Thymus (tissue), 11 donors: ENCODE data around the gene PLSCR1. TPM values are rescaled to one million over a fixed set of nuclear protein-coding genes. Genes with fewer than 3 reads are reported as not detected.

ENCODE experiments used
- DNase-seq, 9 donors: peaks; one replicate each; pipeline ENCODE4 v3.0.0-alpha.2; 2013; ENCODE audit warnings: low spot score in 9 of 9, low read depth in 6 of 9, missing footprints in 1 of 9
- H3K27ac ChIP-seq, 2 donors: one replicate each; pipeline ENCODE4 v1.5.1; 2013; ENCODE audit warnings: control low read depth in 1 of 2, low read depth in 1 of 2, low read length in 1 of 2, mild to moderate bottlenecking in 1 of 2, moderate library complexity in 1 of 2
- H3K27me3 ChIP-seq, 2 donors: one replicate each; pipeline ENCODE4 v1.5.1; 2013; ENCODE audit warnings: low read length in 1 of 2; ENCODE audit not compliant: control insufficient read depth in 2 of 2, insufficient read depth in 1 of 2
- H3K36me3 ChIP-seq, 2 donors: one replicate each; pipeline ENCODE4 v1.5.1; 2013; ENCODE audit warnings: low read length in 1 of 2, mild to moderate bottlenecking in 1 of 2, moderate library complexity in 1 of 2; ENCODE audit not compliant: control insufficient read depth in 2 of 2, insufficient read depth in 2 of 2
- H3K4me1 ChIP-seq, 2 donors: one replicate each; pipeline ENCODE4 v1.5.1; 2013; ENCODE audit warnings: low read length in 2 of 2; ENCODE audit not compliant: control insufficient read depth in 2 of 2, insufficient read depth in 2 of 2
- H3K4me3 ChIP-seq, 2 donors: one replicate each; pipeline ENCODE4 v1.5.1; 2013; ENCODE audit warnings: low read length in 2 of 2, control low read depth in 1 of 2, mild to moderate bottlenecking in 1 of 2
- H3K9me3 ChIP-seq, 2 donors: one replicate each; pipeline ENCODE4 v1.5.1; 2013; ENCODE audit warnings: low read length in 1 of 2, mild to moderate bottlenecking in 1 of 2; ENCODE audit not compliant: control insufficient read depth in 2 of 2, insufficient read depth in 1 of 2
- WGBS: extraction: QIAGEN DNeasy Blood & Tissue Kit; methylation state at CpG from one replicate; pipeline ENCODE4 v1.1.7; 2013; 5-methylcytosine and 5-hydroxymethylcytosine counted together
- polyA plus RNA-seq: library from polyadenylated mRNA; stranded (reverse); fragments of 200-250 nt; gene quantifications from one replicate; pipeline ENCODE4 v1.2.3, GENCODE V29; 2013
- total RNA-seq: library from RNA; stranded (reverse); fragments of 120-200 nt; gene quantifications from one replicate; pipeline ENCODE4 v1.2.4, GENCODE V29; 2013
- donor health status: healthy.

PLSCR1 gene
- total and polyA plus RNA-seq, 2 donors, result 84.7 to 98.8 TPM

- 97% methylated on average over 2 of the region's 2 CpGs for WGBS
- peaks cover 8 to 12% of the 10 kb centered on the region in 2 donors for H3K36me3 ChIP-seq
- no peaks in the 10 kb centered on the region for H3K27me3 ChIP-seq
- no peak for DNase-seq
- no peak overlapping the region for H3K4me3 ChIP-seq
- H3K27ac ChIP-seq, result no peak overlapping the region
- H3K9me3 ChIP-seq, result no peaks in the 10 kb centered on the region
- H3K4me1 ChIP-seq, result no peaks in the 10 kb centered on the region
These were observed 30.9 kb downstream of the PLSCR1 start for GRCh38 chr3:146513386-146514051.

GRCh38 chr3:146511402-146512134 is 32.8 kb downstream of the PLSCR1 start:
- Histone ChIP-seq H3K4me3 (no peak overlapping the region), H3K27me3 (no peaks in the 10 kb centered on the region), H3K9me3 (no peaks in the 10 kb centered on the region), H3K4me1 (no peaks in the 10 kb centered on the region), H3K36me3 (peaks cover 8 to 9% of the 10 kb centered on the region in 2 donors), H3K27ac (no peak overlapping the region)
- DNase-seq, result no peak
- WGBS, result over 99% methylated on average over 3 of the region's 3 CpGs

DNA sequence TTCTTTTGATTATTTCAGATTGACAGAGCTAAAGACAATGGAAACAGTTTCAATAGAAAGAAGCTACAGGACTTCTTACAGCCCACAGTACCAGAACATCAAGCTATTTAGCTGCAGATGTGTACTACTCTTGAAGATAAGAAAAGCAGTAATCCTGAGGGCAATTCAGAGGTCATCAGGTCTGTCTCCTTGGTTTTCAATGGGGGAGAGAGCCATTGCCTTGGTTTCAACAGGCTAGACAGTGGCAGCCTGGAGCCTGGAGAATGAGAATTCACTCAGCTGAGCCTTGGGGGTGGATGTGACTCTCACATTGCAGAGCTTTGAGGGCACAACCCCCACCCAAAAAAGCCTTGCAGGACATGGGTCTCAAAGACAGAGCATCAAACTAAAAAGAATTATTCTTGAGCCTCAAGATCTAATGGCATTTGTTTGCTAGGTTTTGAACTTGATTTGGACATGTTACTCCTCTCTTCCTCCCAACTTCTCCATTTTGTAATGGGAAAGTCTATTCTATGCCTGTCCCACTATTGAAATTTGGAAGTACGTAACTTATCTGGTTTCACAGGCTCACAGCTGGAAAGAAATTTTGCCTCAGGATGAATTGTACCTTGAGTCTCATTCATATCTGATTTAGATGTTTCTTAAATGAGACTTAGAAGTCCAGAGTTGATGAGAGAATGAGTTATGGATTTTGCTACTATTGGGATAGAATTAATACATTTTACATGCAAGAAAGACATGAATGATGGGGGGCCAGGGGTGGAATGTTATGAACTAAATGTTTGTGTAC is 36.9 kb downstream of the PLSCR1 start:
- H3K9me3 ChIP-seq, result no peaks in the 10 kb centered on the region
- no peak for DNase-seq
- H3K4me1 ChIP-seq, result no peaks in the 10 kb centered on the region
- no peak overlapping the region for H3K4me3 ChIP-seq
- H3K27ac ChIP-seq, result no peak overlapping the region
- no peaks in the 10 kb centered on the region for H3K27me3 ChIP-seq
- 100% methylated on average over 1 of the region's 1 CpG for whole genome bisulfite sequencing
- no peaks in the 10 kb centered on the region for H3K36me3 ChIP-seq

DNA sequence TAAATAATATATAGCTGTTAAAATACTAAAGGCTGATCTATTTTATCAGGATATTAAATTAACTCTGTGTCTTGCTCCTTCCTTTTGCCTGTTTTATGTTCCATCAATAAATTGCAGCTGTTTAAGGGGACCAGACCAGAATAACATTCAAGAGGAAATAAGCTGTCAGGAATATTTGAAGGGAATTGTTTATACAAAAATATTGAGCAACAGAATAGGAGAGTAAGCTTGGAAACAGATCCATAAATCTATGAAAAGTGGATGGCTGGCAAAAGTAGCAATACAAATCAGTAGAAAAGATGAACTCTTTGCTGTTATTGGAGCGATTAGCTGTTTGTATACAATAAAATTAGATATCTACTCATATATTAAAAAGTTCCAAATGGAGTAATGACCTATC is 38.9 kb downstream of the PLSCR1 start:
- no peaks in the 10 kb centered on the region for H3K27me3 ChIP-seq
- H3K27ac ChIP-seq, result no peak overlapping the region
- no peaks in the 10 kb centered on the region for H3K36me3 ChIP-seq
- DNase-seq, result no peak
- H3K4me1 ChIP-seq, result no peaks in the 10 kb centered on the region
- WGBS, result 97% methylated on average over 1 of the region's 1 CpG
- H3K4me3 ChIP-seq, result no peak overlapping the region
- no peaks in the 10 kb centered on the region for H3K9me3 ChIP-seq

- DNase-seq, result no peak
- Histone ChIP-seq H3K9me3 (no peaks in the 10 kb centered on the region), H3K4me3 (no peak overlapping the region), H3K36me3 (no peaks in the 10 kb centered on the region), H3K27me3 (no peaks in the 10 kb centered on the region), H3K27ac (no peak overlapping the region), H3K4me1 (no peaks in the 10 kb centered on the region)
- WGBS, result 73% methylated on average over 3 of the region's 3 CpGs
These were observed 39.8 kb downstream of the PLSCR1 start for GRCh38 chr3:146504498-146505197.

DNA sequence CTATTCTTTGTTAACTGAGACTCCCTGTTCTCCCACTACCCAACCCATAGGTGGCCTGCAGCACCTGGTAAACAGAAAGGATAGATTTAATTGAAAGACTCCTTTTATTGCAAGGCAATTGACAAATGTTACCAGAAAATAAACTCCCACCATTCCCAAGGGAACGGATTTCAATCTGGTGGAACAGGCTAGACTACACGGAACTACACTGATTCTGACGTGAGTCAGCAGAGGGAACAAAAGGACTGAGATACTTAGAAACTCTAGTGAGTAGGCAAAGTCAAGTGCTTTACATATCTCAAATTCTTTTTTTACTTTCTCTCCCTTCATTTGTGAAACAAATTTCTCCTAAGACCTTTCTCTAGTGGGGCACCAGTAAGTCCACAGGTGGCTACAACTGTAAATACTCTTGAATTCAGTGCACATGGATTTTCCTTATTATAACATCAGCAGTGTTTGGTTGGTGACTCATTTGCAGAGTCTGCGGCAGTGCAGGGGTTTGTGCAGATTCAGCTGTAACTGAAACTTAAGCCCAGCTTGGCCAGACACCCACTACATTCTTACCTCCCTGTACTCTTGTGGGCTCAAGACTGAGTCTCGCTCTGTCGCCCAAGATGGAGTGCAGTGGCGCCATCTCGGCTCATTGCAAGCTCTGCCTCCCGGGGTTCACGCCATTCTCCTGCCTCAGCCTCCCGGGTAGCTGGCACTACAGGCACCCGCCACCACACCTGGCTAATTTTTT is 40.8 kb downstream of the PLSCR1 start:
- Histone ChIP-seq H3K4me3 (no peak overlapping the region), H3K9me3 (no peaks in the 10 kb centered on the region), H3K27ac (no peak overlapping the region), H3K27me3 (no peaks in the 10 kb centered on the region), H3K4me1 (no peaks in the 10 kb centered on the region), H3K36me3 (no peaks in the 10 kb centered on the region)
- 97% methylated on average over 12 of the region's 12 CpGs for WGBS
- DNase-seq, result no peak

GRCh38 chr3:146502887-146503460 is 41.4 kb downstream of the PLSCR1 start:
- WGBS, result 92% methylated on average over 1 of the region's 1 CpG
- peaks cover 0 to 4% of the 10 kb centered on the region in 2 donors for H3K4me1 ChIP-seq
- H3K36me3 ChIP-seq, result no peaks in the 10 kb centered on the region
- H3K27me3 ChIP-seq, result no peaks in the 10 kb centered on the region
- no peak overlapping the region for H3K4me3 ChIP-seq
- DNase-seq, result no peak
- no peak overlapping the region for H3K27ac ChIP-seq
- H3K9me3 ChIP-seq, result peaks cover 0 to under 1% of the 10 kb centered on the region in 2 donors

- Histone ChIP-seq H3K4me1 (peaks cover 0 to 7% of the 10 kb centered on the region in 2 donors), H3K36me3 (no peaks in the 10 kb centered on the region), H3K9me3 (peaks cover 0 to 12% of the 10 kb centered on the region in 2 donors), H3K27ac (no peak overlapping the region), H3K4me3 (no peak overlapping the region), H3K27me3 (no peaks in the 10 kb centered on the region)
- DNase-seq, result no peak
These were observed 42.7 kb downstream of the PLSCR1 start for GRCh38 chr3:146501752-146502151.
